RPMI7951 (cell line): Measurements from ENCODE around the gene CELF4. TPM values are rescaled to one million over a fixed set of nuclear protein-coding genes. Genes with fewer than 3 reads are reported as not detected.

ENCODE experiments used
- DNase-seq: peaks from one replicate; pipeline ENCODE4 v3.0.0-alpha.2; 2012; ENCODE audit warnings: low read depth
- total RNA-seq: library from RNA; depleted of rRNA; stranded (reverse); fragments of >200 nt; shearing (Covaris generic); gene quantifications from 2 replicates; pipeline ENCODE4 v1.2.3, GENCODE V29; 2014

CELF4 gene
- total RNA-seq, 1 experiment from 2014 or later, result not detected

- no peak for DNase-seq
Measured at GRCh38 chr18:37494406-37494805, 71.2 kb downstream of the CELF4 start.

GRCh38 chr18:37493352-37493935 lies 72.2 kb downstream of the CELF4 start:
- DNase-seq, result no peak

- DNase-seq, result no peak
Measured at GRCh38 chr18:37492952-37493351, 72.6 kb downstream of the CELF4 start.

GRCh38 chr18:37491526-37491925 lies 74.1 kb downstream of the CELF4 start:
- no peak for DNase-seq

- no peak for DNase-seq
Measured at GRCh38 chr18:37489998-37490397, 75.6 kb downstream of the CELF4 start.

- no peak for DNase-seq
Measured at GRCh38 chr18:37489011-37489410, 76.6 kb downstream of the CELF4 start.

- DNase-seq, result no peak
Measured at GRCh38 chr18:37487400-37487867, 78.2 kb downstream of the CELF4 start.

GRCh38 chr18:37486848-37487247 lies 78.8 kb downstream of the CELF4 start:
- DNase-seq, result no peak

GRCh38 chr18:37484983-37485834 lies 80.4 kb downstream of the CELF4 start:
- DNase-seq, result no peak

GRCh38 chr18:37483984-37484819 lies 81.4 kb downstream of the CELF4 start:
- no peak for DNase-seq

- peak; percentile 5 for DNase-seq
Measured at GRCh38 chr18:37483221-37483971, 82.2 kb downstream of the CELF4 start.

GRCh38 chr18:37482433-37482832 lies 83.2 kb downstream of the CELF4 start:
- DNase-seq, result no peak

- no peak for DNase-seq
Measured at GRCh38 chr18:37482002-37482401, 83.6 kb downstream of the CELF4 start.

- peak; percentile 13 for DNase-seq
Measured at GRCh38 chr18:37481491-37481890, 84.1 kb downstream of the CELF4 start.

- no peak for DNase-seq
Measured at GRCh38 chr18:37481072-37481471, 84.5 kb downstream of the CELF4 start.

GRCh38 chr18:37476611-37477295 lies 88.8 kb downstream of the CELF4 start:
- no peak for DNase-seq

GRCh38 chr18:37476182-37476581 lies 89.4 kb downstream of the CELF4 start:
- DNase-seq, result peak; percentile 11

- no peak for DNase-seq
Measured at GRCh38 chr18:37473195-37473840, 92.3 kb downstream of the CELF4 start.

- no peak for DNase-seq
Measured at GRCh38 chr18:37471637-37472036, 94.0 kb downstream of the CELF4 start.

GRCh38 chr18:37470986-37471385 lies 94.6 kb downstream of the CELF4 start:
- DNase-seq, result no peak
